IPS DF 6.9 (cell line): ENCODE data around the gene SRSF9.

Source experiments
- DNase-seq: peaks from one replicate; pipeline ENCODE4 v3.0.0-alpha.2; 2013; ENCODE audit warnings: low read depth, low spot score
- H3K27ac ChIP-seq: one replicate; pipeline ENCODE4 v1.5.1; 2013; ENCODE audit warnings: low read length, control low read depth
- H3K27me3 ChIP-seq: 2 replicates; pipeline ENCODE4 v1.6.1; 2013; ENCODE audit warnings: mild to moderate bottlenecking, low read length; ENCODE audit not compliant: control insufficient read depth, insufficient read depth
- H3K36me3 ChIP-seq: 2 replicates; pipeline ENCODE4 v1.6.1; 2013; ENCODE audit warnings: low read length; ENCODE audit not compliant: control insufficient read depth, insufficient read depth
- H3K4me1 ChIP-seq: 2 replicates; pipeline ENCODE4 v1.6.1; 2013; ENCODE audit warnings: low read length; ENCODE audit not compliant: control insufficient read depth, insufficient read depth
- H3K4me3 ChIP-seq: 2 replicates; pipeline ENCODE4 v1.5.1; 2013; ENCODE audit warnings: mild to moderate bottlenecking, low read length
- H3K9me3 ChIP-seq: 2 replicates; pipeline ENCODE4 v1.6.1; 2013; ENCODE audit warnings: low read length, inconsistent platforms; ENCODE audit not compliant: control insufficient read depth, insufficient read depth
- WGBS: extraction: QIAGEN DNeasy Blood & Tissue Kit; methylation state at CpG from one replicate; pipeline ENCODE4 v1.1.7; 2013; ENCODE audit warnings: mixed read lengths, missing lambda C conversion rate; ENCODE audit not compliant: insufficient read length, insufficient coverage; 5-methylcytosine and 5-hydroxymethylcytosine counted together

SRSF9 gene

DNA sequence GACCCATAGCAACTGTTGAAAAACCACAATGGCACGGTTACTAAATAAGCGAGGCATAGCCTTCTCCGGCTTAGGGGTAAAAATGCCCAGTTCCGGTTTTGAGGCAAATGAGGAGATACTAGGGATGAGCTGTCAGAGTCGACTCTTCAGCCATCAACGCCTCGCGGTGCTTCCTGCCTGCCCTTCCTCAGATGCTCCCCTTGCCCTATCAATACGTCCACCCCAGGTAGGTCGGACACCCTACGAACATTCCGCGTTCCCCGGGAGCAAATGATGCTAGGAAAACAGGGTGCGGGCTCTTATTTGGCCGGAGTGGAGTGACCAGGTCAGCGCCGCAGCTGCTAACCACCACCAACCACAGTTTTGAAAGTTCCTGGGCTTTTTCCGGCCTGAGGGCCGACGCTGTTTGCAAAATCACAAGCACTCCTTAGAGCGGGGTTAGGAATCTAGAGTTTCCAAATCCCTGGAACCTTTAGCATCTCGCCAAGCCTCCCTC, 1.2 kb downstream of the SRSF9 start:
- DNase-seq: no peak
- Histone ChIP-seq H3K36me3 (peaks cover 6% of the 10 kb centered on the region; the same call in 1 of the 2 replicates), H3K27ac (no peak overlapping the region), H3K4me3 (peak overlapping the region; percentile 87), H3K9me3 (no peaks in the 10 kb centered on the region), H3K27me3 (no peaks in the 10 kb centered on the region), H3K4me1 (peaks cover 1% of the 10 kb centered on the region; the same call in 1 of the 2 replicates)
- no CpG with 5 or more reads among the region's 23 CpGs for WGBS

DNA sequence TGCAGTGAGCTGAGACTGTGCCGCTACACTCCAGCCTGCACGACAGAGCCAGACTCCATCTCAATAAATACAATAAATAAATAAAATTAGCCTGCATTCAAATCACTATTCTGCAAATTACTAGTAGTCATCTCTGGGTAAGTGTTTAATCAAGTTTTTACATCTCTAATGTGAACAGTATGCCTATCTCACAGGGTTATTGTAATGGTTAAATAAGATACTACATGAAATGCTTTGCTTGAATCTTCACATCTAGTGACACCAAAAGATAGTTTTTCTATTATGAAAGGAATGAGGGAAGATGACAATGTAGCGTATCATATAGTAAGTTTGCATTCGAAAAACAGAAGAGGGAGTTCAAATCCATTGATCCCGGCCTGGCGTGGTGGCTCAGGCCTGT, 2.1 kb downstream of the SRSF9 start:
- WGBS: no CpG with 5 or more reads among the region's 6 CpGs
- Histone ChIP-seq H3K36me3 (peaks cover 15% of the 10 kb centered on the region; the same call in 1 of the 2 replicates), H3K4me3 (no peak overlapping the region), H3K4me1 (peaks cover 1% of the 10 kb centered on the region; the same call in 1 of the 2 replicates), H3K9me3 (no peaks in the 10 kb centered on the region), H3K27ac (no peak overlapping the region), H3K27me3 (no peaks in the 10 kb centered on the region)
- DNase-seq: no peak

DNA sequence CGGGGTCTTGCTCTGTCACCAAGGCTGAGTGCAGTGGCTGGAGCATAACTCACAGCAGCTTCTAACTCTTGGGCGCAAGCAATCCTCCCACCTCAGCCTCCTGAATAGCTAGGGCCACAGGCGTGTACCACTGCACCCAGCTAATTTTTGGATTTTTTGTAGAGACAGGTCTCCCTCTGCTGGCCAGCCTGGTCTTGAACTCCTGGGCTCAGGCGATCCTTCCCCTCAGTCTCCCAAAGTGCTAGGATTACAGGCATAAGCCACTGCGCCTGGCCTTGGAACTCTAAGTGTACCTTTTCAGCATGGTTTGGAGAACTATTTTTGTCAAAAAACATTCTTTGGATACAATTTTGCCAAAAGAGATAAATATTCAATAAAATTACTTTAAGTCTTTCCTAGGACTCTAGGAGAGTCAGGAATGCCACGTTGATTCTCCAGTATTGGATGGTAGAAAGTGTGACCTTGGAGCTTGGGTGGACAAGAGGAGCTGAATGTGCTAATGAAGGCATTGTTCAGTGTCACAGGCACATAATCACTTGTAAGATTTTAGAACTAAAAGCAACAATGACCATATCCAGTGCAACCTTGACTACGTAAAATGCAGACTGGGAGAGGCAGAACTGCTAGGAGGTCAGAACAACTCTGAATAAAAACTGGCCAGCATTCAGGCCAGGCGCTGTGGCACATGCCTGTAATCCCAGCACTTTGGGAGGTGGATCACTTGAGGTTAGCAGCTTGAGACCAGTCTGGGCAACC, 2.8 kb downstream of the SRSF9 start:
- WGBS: no CpG with 5 or more reads among the region's 8 CpGs
- Histone ChIP-seq H3K27me3 (no peaks in the 10 kb centered on the region), H3K4me3 (no peak overlapping the region), H3K36me3 (peaks cover 17% of the 10 kb centered on the region; the same call in 1 of the 2 replicates), H3K27ac (no peak overlapping the region), H3K4me1 (peaks cover 1% of the 10 kb centered on the region; the same call in 1 of the 2 replicates), H3K9me3 (no peaks in the 10 kb centered on the region)
- DNase-seq: no peak

DNA sequence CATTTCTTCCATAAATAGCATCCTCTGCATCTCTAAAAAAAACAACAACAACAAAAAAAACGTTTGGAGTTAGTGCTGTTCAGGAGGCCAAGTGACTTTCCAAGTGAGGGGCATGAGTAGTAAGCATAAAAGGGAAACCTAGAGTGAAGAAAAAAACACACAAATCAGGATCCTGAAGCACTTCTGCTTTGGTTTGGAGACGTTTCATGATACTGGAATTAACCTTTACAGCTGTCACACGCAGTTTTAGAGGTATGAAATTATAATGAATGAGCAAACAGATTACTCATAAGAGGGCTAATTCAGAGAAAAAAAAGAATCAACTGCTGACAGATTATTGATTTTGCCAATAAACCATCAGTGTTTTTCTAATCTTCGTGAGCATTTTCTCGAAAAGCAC, 3.8 kb downstream of the SRSF9 start:
- H3K4me1 ChIP-seq: peaks cover 1% of the 10 kb centered on the region; the same call in 1 of the 2 replicates
- no CpG with 5 or more reads among the region's 5 CpGs for WGBS
- H3K4me3 ChIP-seq: no peak overlapping the region
- no peak overlapping the region for H3K27ac ChIP-seq
- no peaks in the 10 kb centered on the region for H3K9me3 ChIP-seq
- DNase-seq: no peak
- no peaks in the 10 kb centered on the region for H3K27me3 ChIP-seq
- H3K36me3 ChIP-seq: peaks cover 20% of the 10 kb centered on the region; the same call in 1 of the 2 replicates

DNA sequence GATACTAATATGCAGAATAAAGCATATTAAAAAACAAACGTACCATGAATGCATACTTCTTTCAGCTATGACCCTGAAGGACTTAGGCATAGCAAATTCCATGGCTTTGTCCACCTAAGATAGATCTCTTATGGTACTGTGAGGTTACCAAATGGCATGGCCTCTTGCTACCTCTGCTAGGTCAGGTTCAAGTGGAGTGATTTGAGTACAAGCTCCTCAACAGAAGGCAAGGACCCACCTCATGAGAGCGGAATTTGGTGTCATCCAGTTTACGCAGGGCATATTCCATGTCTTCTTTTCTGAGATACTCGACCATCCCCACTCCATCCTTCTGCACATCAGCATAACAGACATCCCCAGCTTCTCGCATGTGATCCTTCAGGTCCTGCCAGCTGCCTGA, 5.8 kb downstream of the SRSF9 start:
- Histone ChIP-seq H3K4me1 (peaks cover 1% of the 10 kb centered on the region; the same call in 1 of the 2 replicates), H3K9me3 (no peaks in the 10 kb centered on the region), H3K36me3 (peaks cover 27% of the 10 kb centered on the region; the same call in 1 of the 2 replicates), H3K27ac (no peak overlapping the region), H3K4me3 (no peak overlapping the region), H3K27me3 (no peaks in the 10 kb centered on the region)
- DNase-seq: no peak
- WGBS: no CpG with 5 or more reads among the region's 5 CpGs

DNA sequence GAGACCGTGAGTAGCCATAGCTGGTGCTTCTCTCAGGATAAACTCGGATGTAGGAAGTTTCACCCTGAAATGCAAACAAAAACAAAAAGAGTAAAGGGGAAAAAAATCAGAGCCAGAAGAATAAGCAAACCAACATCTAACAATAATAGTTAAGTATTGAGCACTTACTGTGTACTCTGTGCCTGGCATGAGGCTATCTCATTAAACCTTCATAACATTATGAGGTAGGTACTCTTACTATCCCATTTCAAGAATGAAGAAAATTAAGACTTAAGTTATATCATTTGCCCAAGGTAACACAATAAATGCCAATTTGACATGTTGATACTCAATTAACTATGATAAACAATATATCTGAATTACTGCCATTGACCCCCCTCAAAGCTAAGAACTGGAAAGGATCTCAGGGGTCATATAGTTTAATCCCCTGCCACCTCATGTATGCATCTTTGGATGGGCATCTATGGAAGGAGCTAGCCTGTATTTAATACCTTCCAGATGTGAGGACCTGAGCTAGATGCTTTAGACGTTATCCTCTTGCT, 7.4 kb downstream of the SRSF9 start:
- WGBS: no CpG with 5 or more reads among the region's 3 CpGs
- Histone ChIP-seq H3K27ac (no peak overlapping the region), H3K4me1 (peaks cover 1% of the 10 kb centered on the region; the same call in 1 of the 2 replicates), H3K4me3 (no peak overlapping the region), H3K36me3 (peaks cover 30% of the 10 kb centered on the region; the same call in 1 of the 2 replicates), H3K9me3 (no peaks in the 10 kb centered on the region), H3K27me3 (no peaks in the 10 kb centered on the region)
- DNase-seq: no peak

DNA sequence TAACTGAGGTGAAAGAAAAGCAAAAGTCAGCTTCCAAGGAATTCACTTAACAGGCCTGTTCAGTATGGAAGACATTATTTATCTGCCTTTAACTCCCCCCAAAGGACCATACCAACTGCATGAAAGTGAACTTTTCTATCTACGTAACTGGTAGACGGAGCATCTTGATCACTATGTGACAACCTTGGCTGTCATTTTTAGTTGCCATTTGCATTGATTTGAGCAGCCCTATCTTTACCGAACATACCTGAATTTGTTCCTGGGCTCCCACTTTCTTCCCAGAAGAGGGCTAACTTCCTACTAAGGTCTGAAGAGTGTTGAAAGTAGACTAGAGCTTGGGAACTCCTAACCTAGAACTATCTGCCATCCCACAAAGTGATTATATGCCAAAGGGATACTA, 9.4 kb downstream of the SRSF9 start:
- Histone ChIP-seq H3K9me3 (no peaks in the 10 kb centered on the region), H3K36me3 (peaks cover 30% of the 10 kb centered on the region; the same call in 1 of the 2 replicates), H3K27ac (no peak overlapping the region), H3K27me3 (no peaks in the 10 kb centered on the region), H3K4me1 (no peaks in the 10 kb centered on the region), H3K4me3 (no peak overlapping the region)
- DNase-seq: no peak
- WGBS: no CpG with 5 or more reads among the region's 3 CpGs

DNA sequence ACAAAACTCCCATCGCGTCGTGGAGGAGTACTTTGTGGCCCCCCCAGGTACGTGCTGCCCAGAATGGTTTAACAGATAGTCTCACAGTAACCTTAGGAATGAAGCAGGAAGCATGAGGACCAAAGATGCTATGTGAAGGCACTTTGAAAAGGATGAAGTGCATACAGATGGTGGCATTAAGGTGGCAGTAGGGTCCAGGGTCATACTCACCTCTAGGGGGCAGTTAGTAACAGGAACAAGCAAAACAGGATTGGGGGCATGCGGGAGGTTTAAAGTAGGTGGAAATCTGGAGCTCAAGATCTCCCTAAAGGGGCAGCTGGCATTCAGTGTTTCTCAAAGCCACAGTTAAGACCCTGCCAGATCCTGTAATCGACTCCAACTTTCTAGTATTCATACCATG, 12.4 kb downstream of the SRSF9 start:
- Histone ChIP-seq H3K27ac (no peak overlapping the region), H3K4me1 (no peaks in the 10 kb centered on the region), H3K4me3 (no peak overlapping the region), H3K27me3 (no peaks in the 10 kb centered on the region), H3K36me3 (peaks cover 13% of the 10 kb centered on the region; the same call in 1 of the 2 replicates), H3K9me3 (no peaks in the 10 kb centered on the region)
- WGBS: no CpG with 5 or more reads among the region's 6 CpGs
- no peak for DNase-seq

DNA sequence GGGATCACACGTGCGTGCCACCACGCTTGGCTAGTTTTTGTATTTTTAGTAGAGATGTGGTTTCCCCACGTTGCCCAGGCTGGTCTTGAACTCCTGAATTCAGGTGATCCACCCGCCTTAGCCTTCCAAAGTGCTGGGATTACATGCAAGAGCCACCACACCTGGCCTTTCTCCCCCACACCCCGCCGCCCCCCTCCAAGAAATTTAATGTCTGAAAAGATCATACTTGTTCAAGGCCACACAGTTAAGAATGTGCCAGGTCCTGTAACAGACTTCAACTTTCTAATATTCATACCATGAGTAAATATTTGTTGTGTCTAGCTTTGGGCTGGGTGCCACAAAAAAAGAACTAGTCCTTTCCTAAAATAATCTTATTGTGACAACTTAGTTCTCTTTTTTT, 14.2 kb downstream of the SRSF9 start:
- Histone ChIP-seq H3K36me3 (peaks cover 13% of the 10 kb centered on the region; the same call in 1 of the 2 replicates), H3K4me1 (no peaks in the 10 kb centered on the region), H3K27me3 (no peaks in the 10 kb centered on the region), H3K4me3 (no peak overlapping the region), H3K27ac (no peak overlapping the region), H3K9me3 (no peaks in the 10 kb centered on the region)
- no peak for DNase-seq
- WGBS: no CpG with 5 or more reads among the region's 7 CpGs

DNA sequence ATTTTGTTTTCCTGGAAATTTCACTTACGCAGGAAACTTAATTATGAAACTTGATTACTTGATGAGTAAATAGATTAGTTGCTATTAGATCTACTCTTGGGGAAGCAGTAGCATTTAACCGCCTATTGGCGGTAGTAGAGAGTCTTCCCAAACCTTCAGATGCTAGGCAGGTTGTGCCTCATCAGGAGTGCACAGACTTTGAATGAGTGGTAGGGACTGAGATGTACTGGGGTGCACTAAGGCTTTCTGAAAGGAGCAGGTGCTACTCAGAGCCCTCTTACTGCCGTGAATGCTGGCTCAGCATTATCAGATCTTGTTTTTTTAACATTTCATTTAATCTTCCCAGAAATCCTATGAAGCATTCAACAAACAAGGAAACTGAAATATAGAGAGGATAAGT, 15.6 kb downstream of the SRSF9 start:
- Histone ChIP-seq H3K4me1 (no peaks in the 10 kb centered on the region), H3K36me3 (peaks cover 7% of the 10 kb centered on the region; the same call in 1 of the 2 replicates), H3K27ac (no peak overlapping the region), H3K4me3 (no peak overlapping the region), H3K27me3 (no peaks in the 10 kb centered on the region), H3K9me3 (no peaks in the 10 kb centered on the region)
- no CpG with 5 or more reads among the region's 4 CpGs for WGBS
- no peak for DNase-seq
